ENCODE measurements around the gene TMEM54.

TMEM54 gene

GRCh38 chr1:32894019-32894600 is 7.1 kb downstream of the TMEM54 start:
- no peak for DNase-seq

- no peak for DNase-seq
Measured at GRCh38 chr1:32893198-32894018, 7.8 kb downstream of the TMEM54 start.

GRCh38 chr1:32892368-32893197 is 8.6 kb downstream of the TMEM54 start:
- DNase-seq = peak; percentile 34

GRCh38 chr1:32891630-32892029 is 9.6 kb downstream of the TMEM54 start:
- no peak for DNase-seq

GRCh38 chr1:32891241-32891570 is 10.0 kb downstream of the TMEM54 start:
- no peak for DNase-seq

GRCh38 chr1:32890516-32891240 is 10.5 kb downstream of the TMEM54 start:
- DNase-seq = no peak

GRCh38 chr1:32889731-32890278 is 11.4 kb downstream of the TMEM54 start:
- DNase-seq = no peak

GRCh38 chr1:32888677-32889420 is 12.3 kb downstream of the TMEM54 start:
- no peak for DNase-seq

GRCh38 chr1:32888134-32888533 is 13.1 kb downstream of the TMEM54 start:
- DNase-seq = no peak

GRCh38 chr1:32887623-32888022 is 13.6 kb downstream of the TMEM54 start:
- DNase-seq = no peak

GRCh38 chr1:32886828-32887414 is 14.3 kb downstream of the TMEM54 start:
- no peak for DNase-seq

- DNase-seq = peak; percentile 51
Measured at GRCh38 chr1:32886004-32886827, 15.0 kb downstream of the TMEM54 start, which contains the start of gene HPCA. TSS of gene HPCA (plus strand) at chr1:32886491. CDS start at chr1:32888899, 2,408 bp downstream.

GRCh38 chr1:32885676-32886003 is 15.5 kb downstream of the TMEM54 start:
- DNase-seq = no peak

- no peak for DNase-seq
Measured at GRCh38 chr1:32884726-32885125, 16.5 kb downstream of the TMEM54 start.

- no peak for DNase-seq
Measured at GRCh38 chr1:32884032-32884372, 17.2 kb downstream of the TMEM54 start.

- no peak for DNase-seq
Measured at GRCh38 chr1:32883338-32884031, 17.7 kb downstream of the TMEM54 start.

GRCh38 chr1:32881871-32882850 is 19.0 kb downstream of the TMEM54 start:
- DNase-seq = no peak

GRCh38 chr1:32881291-32881690 is 19.9 kb downstream of the TMEM54 start:
- DNase-seq = no peak

- no peak for DNase-seq
Measured at GRCh38 chr1:32878637-32879041, 22.6 kb downstream of the TMEM54 start.
